Upper lobe of left lung (tissue), 6 donors: ENCODE data around the gene SH3RF1. TPM values are rescaled to one million over a fixed set of nuclear protein-coding genes. Genes with fewer than 3 reads are reported as not detected.
"Not testable (repeated sequence)": the region's sequence is repeated elsewhere in the genome, so short reads cannot be mapped to it uniquely, and the experiment has no call there.

Source experiments
- ATAC-seq, 2 donors: fragments of 200-7000 bp; cut with Tn5 transposase; one replicate each; pipeline ENCODE4 v1.9.1; 2022; ENCODE audit warnings: mild to moderate bottlenecking in 2 of 2, moderate library complexity in 2 of 2; ENCODE audit not compliant: low FRiP score in 2 of 2
- DNase-seq, 2 donors: peaks; one replicate each; pipeline ENCODE4 v3.0.0-alpha.2; 2019 to 2020
- H3K27ac ChIP-seq, 4 donors: fragments of 200-600 bp; sonication (generic); one replicate each; pipeline ENCODE4 v1.5.1; 2016 to 2019
- H3K27me3 ChIP-seq, 4 donors: fragments of 200-600 bp; sonication (generic); one replicate each; pipeline ENCODE4 v1.5.1; 2017 to 2019
- H3K36me3 ChIP-seq, 4 donors: fragments of 200-600 bp; sonication (generic); one replicate each; pipeline ENCODE4 v1.5.1; 2016 to 2019
- H3K4me1 ChIP-seq, 4 donors: fragments of 200-600 bp; sonication (generic); one replicate each; pipeline ENCODE4 v1.5.1; 2018 to 2019
- H3K4me3 ChIP-seq, 4 donors: fragments of 200-600 bp; sonication (generic); one replicate each; pipeline ENCODE4 v1.5.1; 2017 to 2019; ENCODE audit warnings: mild to moderate bottlenecking in 2 of 4, moderate library complexity in 1 of 4
- H3K9me3 ChIP-seq, 4 donors: fragments of 200-600 bp; sonication (generic); one replicate each; pipeline ENCODE4 v1.5.1; 2018 to 2019
- EP300 ChIP-seq, 4 donors: sonication (generic); formaldehyde crosslinking; IDR thresholded peaks; one replicate each; pipeline ENCODE4 v1.5.1; 2017; ENCODE audit warnings: antibody characterized with exemption in 4 of 4, control low read depth in 2 of 4
- POLR2A ChIP-seq, 4 donors: fragments of 450-650 bp; IDR thresholded peaks; one replicate each; pipeline ENCODE4 v1.5.1; 2016 to 2017; ENCODE audit warnings: antibody characterized with exemption in 4 of 4, mild to moderate bottlenecking in 2 of 4
- POLR2AphosphoS5 ChIP-seq, 2 donors: sonication (generic); formaldehyde crosslinking; IDR thresholded peaks; one replicate each; pipeline ENCODE4 v1.5.1; 2017; ENCODE audit warnings: antibody characterized with exemption in 2 of 2
- WGBS, 2 donors: methylation state at CpG; one replicate each; pipeline ENCODE4 v1.1.5; 2017 to 2018; 5-methylcytosine and 5-hydroxymethylcytosine counted together
- total RNA-seq, 6 donors: library from RNA; depleted of rRNA in 4 of 6; stranded (reverse); fragments of >200 nt in 4 of 6; gene quantifications; one replicate each; pipeline versions ENCODE4 v1.1.0 to v1.2.1, GENCODE V29; 2016 to 2021
- TF ChIP-seq, protein P1 (sequence below), 6 experiments: fragments of 450-650 bp in 4 of 6; fragments of 200-600 bp in 2 of 6; sonication (generic) in 2 of 6; IDR thresholded peaks; one replicate each; pipeline ENCODE4 v1.5.1; 2016 to 2019; ENCODE audit warnings: antibody characterized with exemption in 6 of 6
- donor health status: DM: no; HTN: no; CAD: no; lungs with moderate emphysema.
- donor health status: DM: no; HTN: yes; CAD: no; lungs with severe emphysema.

SH3RF1 gene
- total RNA-seq, 6 donors from 2014 or later, result 27.1 to 38.7 (median 34.3) TPM

DNA sequence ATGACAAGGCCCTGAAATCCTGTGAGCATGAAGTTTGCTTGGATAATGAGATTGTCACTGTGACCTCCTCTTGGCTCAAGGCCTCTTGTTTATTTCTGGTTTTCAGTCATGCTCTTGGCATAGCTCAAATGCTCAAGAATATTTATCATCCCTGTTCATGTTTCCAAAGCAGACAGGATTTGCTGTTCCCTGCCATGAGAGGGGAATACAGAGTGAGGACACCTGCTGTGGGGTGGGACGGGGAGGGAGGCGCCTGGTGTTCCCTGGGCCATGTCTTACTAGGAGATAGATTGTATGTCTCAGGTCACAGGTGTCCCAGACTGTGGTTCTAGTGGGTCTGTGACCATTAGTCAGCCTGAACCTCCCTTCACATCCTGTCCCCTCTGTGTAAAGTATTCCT, 34.9 kb upstream of the SH3RF1 start:
- Histone ChIP-seq H3K27ac (peak overlapping the region in 2 of 4 donors; percentile 15 to 59), H3K36me3 (no peaks in the 10 kb centered on the region), H3K4me3 (no peak overlapping the region), H3K4me1 (peaks cover 0 to 5% (median 0%) of the 10 kb centered on the region in 4 donors), H3K27me3 (no peaks in the 10 kb centered on the region), H3K9me3 (no peaks in the 10 kb centered on the region)
- ATAC-seq (peak in 1 of 2 donors; percentile 26), DNase-seq (no peak)
- 54 to 88% methylated on average over 2 of the region's 2 CpGs for WGBS, 2 donors
- TF ChIP-seq, protein P1, sequence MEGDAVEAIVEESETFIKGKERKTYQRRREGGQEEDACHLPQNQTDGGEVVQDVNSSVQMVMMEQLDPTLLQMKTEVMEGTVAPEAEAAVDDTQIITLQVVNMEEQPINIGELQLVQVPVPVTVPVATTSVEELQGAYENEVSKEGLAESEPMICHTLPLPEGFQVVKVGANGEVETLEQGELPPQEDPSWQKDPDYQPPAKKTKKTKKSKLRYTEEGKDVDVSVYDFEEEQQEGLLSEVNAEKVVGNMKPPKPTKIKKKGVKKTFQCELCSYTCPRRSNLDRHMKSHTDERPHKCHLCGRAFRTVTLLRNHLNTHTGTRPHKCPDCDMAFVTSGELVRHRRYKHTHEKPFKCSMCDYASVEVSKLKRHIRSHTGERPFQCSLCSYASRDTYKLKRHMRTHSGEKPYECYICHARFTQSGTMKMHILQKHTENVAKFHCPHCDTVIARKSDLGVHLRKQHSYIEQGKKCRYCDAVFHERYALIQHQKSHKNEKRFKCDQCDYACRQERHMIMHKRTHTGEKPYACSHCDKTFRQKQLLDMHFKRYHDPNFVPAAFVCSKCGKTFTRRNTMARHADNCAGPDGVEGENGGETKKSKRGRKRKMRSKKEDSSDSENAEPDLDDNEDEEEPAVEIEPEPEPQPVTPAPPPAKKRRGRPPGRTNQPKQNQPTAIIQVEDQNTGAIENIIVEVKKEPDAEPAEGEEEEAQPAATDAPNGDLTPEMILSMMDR (IDR thresholded peaks at IDR 0.05), result no peak

DNA sequence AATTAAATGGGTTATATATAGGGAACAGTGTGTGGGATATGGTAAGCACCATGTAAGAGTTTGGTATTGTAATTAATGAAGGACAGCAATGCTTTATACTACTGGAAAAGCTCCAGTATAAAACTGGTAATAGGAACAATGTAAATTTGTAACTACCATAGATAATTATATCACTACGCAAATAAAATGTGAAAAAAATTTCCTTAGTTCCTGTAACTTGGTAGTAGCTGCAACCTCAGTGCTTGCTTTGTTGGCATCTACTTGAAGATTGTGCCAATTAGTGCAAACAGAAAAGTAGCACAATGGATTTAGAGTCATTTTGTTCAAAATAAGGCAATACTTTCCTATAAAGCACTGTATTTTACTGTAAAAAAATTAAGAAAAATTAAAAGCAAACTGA, 34.4 kb upstream of the SH3RF1 start:
- Histone ChIP-seq H3K4me1 (peaks cover 0 to 5% (median 0%) of the 10 kb centered on the region in 4 donors), H3K9me3 (no peaks in the 10 kb centered on the region), H3K4me3 (no peak overlapping the region), H3K27me3 (no peaks in the 10 kb centered on the region), H3K36me3 (no peaks in the 10 kb centered on the region), H3K27ac (peak overlapping the region in 1 of 4 donors; percentile 15)
- DNase-seq, result no peak
- no peak for ATAC-seq
- WGBS, 2 donors, result 0 to 80% methylated on average over 1 of the region's 1 CpG
- TF ChIP-seq POLR2A (IDR thresholded peaks at IDR 0.05), result no peak
- TF ChIP-seq POLR2AphosphoS5 (IDR thresholded peaks at IDR 0.05), result no peak
- TF ChIP-seq, protein P1 (IDR thresholded peaks at IDR 0.05), result no peak
- no peak for TF ChIP-seq EP300 (IDR thresholded peaks at IDR 0.05)

DNA sequence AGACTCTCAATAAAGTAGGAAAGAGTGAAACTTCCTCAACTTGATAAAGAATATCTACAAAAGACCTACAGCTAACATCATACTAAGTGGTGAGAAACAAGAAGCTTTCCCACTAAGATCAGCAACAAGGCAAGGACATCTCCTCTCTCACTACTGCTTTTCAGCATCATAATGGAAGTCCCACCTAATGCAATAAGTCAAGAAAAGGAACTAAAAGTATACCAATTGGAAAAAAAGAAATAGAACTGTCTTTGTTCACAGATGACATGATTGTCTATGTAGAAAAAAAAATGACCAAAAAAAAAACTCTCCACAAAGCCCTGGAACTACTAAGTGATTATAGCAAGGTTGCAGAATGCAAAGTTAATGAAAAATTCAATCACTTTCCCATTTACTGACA, 25.1 kb upstream of the SH3RF1 start:
- H3K9me3 ChIP-seq, result no peaks in the 10 kb centered on the region
- no peaks in the 10 kb centered on the region for H3K27me3 ChIP-seq
- TF ChIP-seq, protein P1 (IDR thresholded peaks at IDR 0.05), result no peak
- TF ChIP-seq POLR2AphosphoS5 (IDR thresholded peaks at IDR 0.05), result no peak
- TF ChIP-seq POLR2A (IDR thresholded peaks at IDR 0.05), result no peak
- TF ChIP-seq EP300 (IDR thresholded peaks at IDR 0.05), result no peak
- H3K4me1 ChIP-seq, result no peaks in the 10 kb centered on the region
- H3K4me3 ChIP-seq, result no peak overlapping the region
- ATAC-seq (no peak), DNase-seq (no peak)
- no peak overlapping the region for H3K27ac ChIP-seq
- H3K36me3 ChIP-seq, result no peaks in the 10 kb centered on the region

DNA sequence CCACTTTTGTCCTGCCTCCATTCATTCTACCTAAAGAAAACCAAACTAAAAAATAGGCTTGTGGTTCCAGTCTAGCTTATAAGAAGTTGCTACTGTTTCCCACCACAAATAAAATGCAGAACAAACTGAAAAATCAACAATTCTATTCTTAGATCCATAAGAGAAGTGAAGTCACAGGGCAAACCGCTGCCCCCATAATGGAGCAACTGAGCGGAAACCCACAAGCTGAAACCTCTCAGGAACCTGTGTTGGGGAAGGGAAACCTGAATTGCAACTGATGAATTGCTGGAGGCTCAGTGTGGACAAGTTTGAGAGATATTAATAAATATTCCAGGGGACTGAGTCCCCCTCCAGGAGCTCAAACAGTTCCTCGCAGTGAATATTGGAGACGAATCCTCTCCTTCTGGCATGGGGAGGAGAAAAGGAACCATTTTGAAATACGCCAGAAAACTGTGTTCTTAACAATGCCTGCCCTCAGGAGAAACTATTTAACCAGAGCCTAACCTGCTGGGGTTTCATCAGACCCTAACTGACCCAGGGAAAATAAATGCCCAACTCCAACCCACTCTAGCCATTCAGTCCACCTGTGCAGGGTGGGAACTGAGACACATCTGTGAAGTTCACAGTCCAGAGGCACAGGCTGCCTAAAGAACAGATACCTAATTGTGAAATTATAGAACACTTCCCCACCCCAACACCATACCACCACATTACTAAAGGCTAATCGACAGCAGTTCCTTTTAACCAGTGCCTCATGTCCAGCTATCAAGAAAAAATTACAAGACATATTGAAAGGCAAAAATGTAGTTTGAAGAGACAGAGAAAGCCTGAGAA, 22.8 kb upstream of the SH3RF1 start:
- 48 to 72% methylated on average over 6 of the region's 6 CpGs for WGBS, 2 donors
- H3K9me3 ChIP-seq, result no peaks in the 10 kb centered on the region
- no peaks in the 10 kb centered on the region for H3K4me1 ChIP-seq
- H3K27me3 ChIP-seq, result no peaks in the 10 kb centered on the region
- DNase-seq (peak in 1 of 2 donors; percentile 32), ATAC-seq (peak in 1 of 2 donors; percentile 49)
- H3K4me3 ChIP-seq, result no peak overlapping the region
- TF ChIP-seq, protein P1 (IDR thresholded peaks at IDR 0.05), result no peak
- TF ChIP-seq POLR2A (IDR thresholded peaks at IDR 0.05) (no peak), EP300 (IDR thresholded peaks at IDR 0.05) (no peak), POLR2AphosphoS5 (IDR thresholded peaks at IDR 0.05) (no peak)
- no peak overlapping the region for H3K27ac ChIP-seq
- no peaks in the 10 kb centered on the region for H3K36me3 ChIP-seq

DNA sequence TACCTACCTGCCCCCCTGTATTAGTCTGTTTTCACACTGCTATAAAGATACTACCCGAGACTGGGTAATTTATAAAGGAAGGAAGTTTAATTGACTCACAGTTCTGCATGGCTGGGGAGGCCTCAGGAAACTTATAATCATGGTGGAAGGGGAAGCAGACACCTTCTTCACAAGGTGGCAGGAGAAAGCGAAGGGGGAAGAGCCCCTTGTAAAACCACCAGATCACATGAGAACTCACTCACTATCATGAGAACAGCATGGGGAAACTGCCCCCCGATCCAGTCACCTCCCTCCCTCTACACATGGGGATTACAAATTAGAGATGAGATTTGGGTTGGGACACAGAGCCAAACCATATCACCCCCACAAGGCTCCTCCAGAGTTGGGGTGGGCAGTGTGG, 17.2 kb upstream of the SH3RF1 start:
- WGBS, 2 donors, result 56 to 65% methylated on average over 3 of the region's 3 CpGs
- not testable (repeated sequence) for H3K4me3 ChIP-seq, H3K27ac ChIP-seq, ATAC-seq, H3K4me1 ChIP-seq, H3K27me3 ChIP-seq, H3K36me3 ChIP-seq, H3K9me3 ChIP-seq, DNase-seq
